IPS DF 6.9 (cell line): ENCODE data around the gene SOS2.

ENCODE experiments used
- DNase-seq: peaks from one replicate; pipeline ENCODE4 v3.0.0-alpha.2; 2013; ENCODE audit warnings: low read depth, low spot score
- H3K27ac ChIP-seq: one replicate; pipeline ENCODE4 v1.5.1; 2013; ENCODE audit warnings: low read length, control low read depth
- H3K27me3 ChIP-seq: 2 replicates; pipeline ENCODE4 v1.6.1; 2013; ENCODE audit warnings: mild to moderate bottlenecking, low read length; ENCODE audit not compliant: control insufficient read depth, insufficient read depth
- H3K36me3 ChIP-seq: 2 replicates; pipeline ENCODE4 v1.6.1; 2013; ENCODE audit warnings: low read length; ENCODE audit not compliant: control insufficient read depth, insufficient read depth
- H3K4me1 ChIP-seq: 2 replicates; pipeline ENCODE4 v1.6.1; 2013; ENCODE audit warnings: low read length; ENCODE audit not compliant: control insufficient read depth, insufficient read depth
- H3K4me3 ChIP-seq: 2 replicates; pipeline ENCODE4 v1.5.1; 2013; ENCODE audit warnings: mild to moderate bottlenecking, low read length
- H3K9me3 ChIP-seq: 2 replicates; pipeline ENCODE4 v1.6.1; 2013; ENCODE audit warnings: low read length, inconsistent platforms; ENCODE audit not compliant: control insufficient read depth, insufficient read depth
- WGBS: extraction: QIAGEN DNeasy Blood & Tissue Kit; methylation state at CpG from one replicate; pipeline ENCODE4 v1.1.7; 2013; ENCODE audit warnings: mixed read lengths, missing lambda C conversion rate; ENCODE audit not compliant: insufficient read length, insufficient coverage; 5-methylcytosine and 5-hydroxymethylcytosine counted together

SOS2 gene

DNA sequence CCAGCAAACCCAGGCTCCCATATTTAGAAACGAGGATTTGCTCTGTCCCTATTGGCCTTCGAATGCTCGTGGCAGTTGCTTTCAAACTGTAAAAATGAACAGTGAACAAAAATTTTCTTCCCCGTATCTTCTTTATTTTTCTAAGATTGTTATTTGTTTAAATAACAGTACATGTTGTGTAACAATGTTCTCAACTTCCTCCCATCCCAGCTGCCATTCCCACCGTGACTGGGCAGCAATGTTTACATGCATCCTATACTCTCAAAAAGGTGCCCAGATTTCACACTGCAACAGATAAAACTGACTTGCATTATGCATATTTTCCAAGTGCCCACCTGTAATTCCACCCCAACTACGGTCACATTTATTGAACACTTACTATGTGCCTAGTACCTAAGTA lies 127.8 kb downstream of the SOS2 start:
- Histone ChIP-seq H3K4me3 (no peak overlapping the region), H3K4me1 (no peaks in the 10 kb centered on the region), H3K36me3 (no peaks in the 10 kb centered on the region), H3K27ac (no peak overlapping the region), H3K27me3 (no peaks in the 10 kb centered on the region), H3K9me3 (no peaks in the 10 kb centered on the region)
- WGBS = no CpG with 5 or more reads among the region's 6 CpGs
- DNase-seq = no peak

DNA sequence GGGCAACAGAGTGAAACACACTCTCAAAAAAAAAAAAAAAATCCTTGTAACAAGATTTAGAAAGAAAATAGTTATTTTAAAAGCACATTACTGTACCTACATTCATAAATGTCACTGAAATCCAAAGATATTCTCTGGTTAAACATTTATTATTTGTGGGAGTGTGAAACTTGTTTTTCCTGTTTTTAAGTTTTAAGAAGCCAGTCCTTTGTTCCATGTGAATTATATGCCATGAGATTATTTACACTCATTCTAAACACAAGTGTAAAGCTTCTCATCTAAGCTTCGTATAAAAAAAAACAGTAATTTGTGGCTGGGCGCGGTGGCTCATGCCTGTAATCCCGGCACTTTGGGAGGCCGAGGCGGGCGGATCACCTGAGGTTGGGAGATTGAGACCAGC lies 130.0 kb downstream of the SOS2 start:
- no peaks in the 10 kb centered on the region for H3K4me1 ChIP-seq
- no peak for DNase-seq
- no peaks in the 10 kb centered on the region for H3K9me3 ChIP-seq
- no peaks in the 10 kb centered on the region for H3K27me3 ChIP-seq
- no peak overlapping the region for H3K4me3 ChIP-seq
- WGBS = no CpG with 5 or more reads among the region's 7 CpGs
- H3K36me3 ChIP-seq = no peaks in the 10 kb centered on the region
- H3K27ac ChIP-seq = no peak overlapping the region

DNA sequence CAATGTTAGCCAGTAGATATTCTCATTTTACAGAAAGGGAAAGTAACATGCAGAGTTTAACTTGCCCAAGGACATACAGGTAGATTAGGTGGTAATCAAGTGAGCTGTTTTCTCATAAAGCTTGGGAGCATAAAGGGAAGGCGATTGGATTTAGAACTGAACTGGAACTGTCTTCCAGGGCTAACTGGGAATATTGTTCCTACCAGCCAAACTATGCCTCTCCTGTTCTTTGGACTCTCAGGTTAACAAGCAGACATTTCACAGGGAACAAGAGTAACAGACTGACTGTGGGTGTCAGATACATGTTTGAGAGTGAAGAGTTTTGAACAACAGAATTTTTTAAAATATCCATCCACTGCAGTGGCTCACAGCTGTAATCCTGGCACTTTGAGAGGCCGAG lies 130.6 kb downstream of the SOS2 start:
- Histone ChIP-seq H3K4me3 (no peak overlapping the region), H3K27ac (no peak overlapping the region), H3K9me3 (no peaks in the 10 kb centered on the region), H3K36me3 (no peaks in the 10 kb centered on the region), H3K4me1 (no peaks in the 10 kb centered on the region), H3K27me3 (no peaks in the 10 kb centered on the region)
- DNase-seq = no peak
- WGBS = no CpG with 5 or more reads among the region's 2 CpGs

DNA sequence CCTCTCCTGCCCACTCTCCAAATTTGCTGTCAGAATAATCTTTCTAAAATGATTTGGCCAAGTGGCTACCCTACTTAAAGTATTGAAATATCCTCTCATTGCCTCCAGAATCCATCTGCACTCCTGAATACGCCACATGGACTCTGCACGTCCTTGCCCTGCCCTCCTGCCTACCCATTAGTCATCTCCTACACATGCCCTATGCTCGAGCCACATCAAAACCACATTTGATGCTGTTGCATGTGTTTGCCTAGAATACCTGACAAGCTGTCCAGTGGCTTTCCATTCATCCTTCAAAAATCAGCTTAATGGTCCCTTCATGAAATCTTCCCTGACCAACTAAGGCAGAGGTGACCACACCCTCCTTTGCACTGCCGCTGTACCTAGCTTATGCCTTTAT lies 132.0 kb downstream of the SOS2 start:
- H3K27me3 ChIP-seq = no peaks in the 10 kb centered on the region
- no peak overlapping the region for H3K27ac ChIP-seq
- no peaks in the 10 kb centered on the region for H3K4me1 ChIP-seq
- DNase-seq = no peak
- H3K4me3 ChIP-seq = no peak overlapping the region
- no peaks in the 10 kb centered on the region for H3K9me3 ChIP-seq
- no CpG with 5 or more reads among the region's 4 CpGs for WGBS
- H3K36me3 ChIP-seq = no peaks in the 10 kb centered on the region

DNA sequence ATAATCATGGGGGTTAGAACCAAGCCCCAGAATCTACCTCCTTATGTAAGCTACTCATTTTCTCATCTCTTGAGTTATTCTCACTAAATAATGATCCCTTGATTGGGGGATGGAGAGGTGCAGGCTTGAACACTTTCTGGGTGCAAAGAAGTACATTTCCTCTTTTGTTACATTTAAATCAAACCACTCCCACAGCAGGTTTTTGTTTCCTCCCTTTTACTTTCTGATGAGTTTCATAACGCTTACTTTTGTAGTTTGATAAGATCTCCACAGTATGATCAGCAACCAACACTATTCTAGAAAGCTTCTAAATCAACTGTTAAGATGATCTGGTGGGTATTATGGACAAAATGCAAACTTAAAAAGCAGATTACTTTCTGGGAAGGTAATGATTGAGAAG lies 135.5 kb downstream of the SOS2 start:
- no peak overlapping the region for H3K4me3 ChIP-seq
- H3K27ac ChIP-seq = no peak overlapping the region
- H3K9me3 ChIP-seq = no peaks in the 10 kb centered on the region
- no peaks in the 10 kb centered on the region for H3K27me3 ChIP-seq
- DNase-seq = no peak
- H3K4me1 ChIP-seq = no peaks in the 10 kb centered on the region
- WGBS = no CpG with 5 or more reads among the region's 1 CpG
- H3K36me3 ChIP-seq = no peaks in the 10 kb centered on the region

DNA sequence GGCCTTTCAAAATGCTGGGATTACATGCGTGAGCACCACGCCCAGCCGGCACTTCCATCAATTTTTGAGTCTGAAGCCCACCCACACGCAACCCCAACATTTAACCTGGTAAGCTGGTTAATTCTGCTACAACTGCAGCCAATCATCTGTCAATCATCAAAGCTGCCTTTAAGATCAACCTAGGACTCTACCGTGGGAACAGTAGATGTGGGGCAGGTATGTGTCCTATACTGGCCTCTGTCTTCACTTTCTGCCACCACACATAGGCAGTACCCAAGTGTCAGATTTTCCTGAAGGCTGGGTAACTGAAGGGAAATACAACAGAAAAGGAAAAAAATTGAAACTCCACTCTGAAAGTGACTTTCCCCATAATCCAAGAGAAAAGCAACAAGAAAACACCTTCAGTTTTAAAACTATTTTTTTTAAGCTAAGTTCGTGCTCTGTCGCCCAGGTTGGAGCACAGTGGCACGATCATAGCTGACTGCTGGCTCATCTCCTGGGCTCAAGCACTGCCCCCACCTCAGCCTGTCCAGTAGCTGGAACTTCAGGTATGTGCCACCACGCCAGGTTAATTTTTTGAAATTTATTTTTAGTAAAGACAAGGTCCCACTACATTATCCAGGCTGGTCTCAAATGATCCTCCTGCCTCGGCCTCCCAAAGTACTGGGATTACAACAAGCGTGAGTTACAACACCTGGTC lies 137.2 kb downstream of the SOS2 start:
- H3K9me3 ChIP-seq = no peaks in the 10 kb centered on the region
- no peaks in the 10 kb centered on the region; the same call in 1 of the 2 replicates for H3K4me1 ChIP-seq
- no peaks in the 10 kb centered on the region for H3K36me3 ChIP-seq
- no peak for DNase-seq
- no peak overlapping the region for H3K4me3 ChIP-seq
- no CpG with 5 or more reads among the region's 11 CpGs for WGBS
- no peak overlapping the region for H3K27ac ChIP-seq
- H3K27me3 ChIP-seq = no peaks in the 10 kb centered on the region

DNA sequence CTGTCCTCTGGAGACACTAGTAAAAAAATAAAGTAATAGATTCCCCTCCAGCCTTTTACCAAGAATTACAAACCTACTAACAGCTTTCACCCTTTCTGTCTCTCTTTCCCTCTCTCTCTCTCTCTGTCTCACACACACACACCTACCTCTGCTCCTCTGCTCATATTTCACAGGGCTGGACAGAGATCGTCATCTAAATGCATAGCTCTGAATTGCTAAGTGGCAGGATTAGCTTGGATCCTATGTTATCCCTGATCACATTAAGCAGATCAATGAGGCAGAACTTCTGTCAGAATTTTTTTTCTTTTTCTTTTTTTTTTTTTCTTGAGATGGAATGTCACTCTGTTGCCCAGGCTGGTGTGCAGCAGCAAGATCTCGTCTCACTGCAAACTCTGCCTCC lies 137.9 kb downstream of the SOS2 start:
- Histone ChIP-seq H3K9me3 (no peaks in the 10 kb centered on the region), H3K27ac (no peak overlapping the region), H3K27me3 (no peaks in the 10 kb centered on the region), H3K36me3 (no peaks in the 10 kb centered on the region), H3K4me3 (no peak overlapping the region), H3K4me1 (no peaks in the 10 kb centered on the region; the same call in 1 of the 2 replicates)
- WGBS = no CpG with 5 or more reads among the region's 2 CpGs
- DNase-seq = no peak

DNA sequence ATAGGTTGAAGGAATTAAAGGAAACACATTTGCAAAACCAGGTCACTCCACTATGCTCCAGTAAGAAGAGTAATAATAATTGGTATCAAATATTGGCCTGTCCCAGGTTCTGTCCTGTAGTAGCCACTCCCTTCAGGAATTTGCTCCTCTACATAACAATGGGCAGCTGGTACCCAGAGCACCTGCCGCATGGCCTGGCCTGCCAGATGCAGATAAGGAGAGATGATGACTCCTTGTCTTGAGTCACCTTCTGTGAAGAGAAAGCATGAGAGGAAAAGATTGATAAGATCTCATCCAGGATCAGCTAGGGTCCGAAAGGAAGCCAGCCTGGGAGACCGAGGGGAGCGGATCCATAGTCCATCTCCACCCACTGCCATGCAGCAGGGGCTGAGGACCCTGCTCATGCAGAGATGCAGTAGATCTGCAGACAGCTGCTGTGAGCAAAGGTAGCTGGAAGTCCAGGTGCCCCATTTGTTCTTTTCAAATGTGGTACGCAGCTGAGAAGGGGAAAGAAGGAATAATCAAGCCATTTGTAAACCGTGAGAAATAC lies 139.3 kb downstream of the SOS2 start:
- no peak overlapping the region for H3K4me3 ChIP-seq
- no peaks in the 10 kb centered on the region; the same call in 1 of the 2 replicates for H3K4me1 ChIP-seq
- WGBS = no CpG with 5 or more reads among the region's 6 CpGs
- no peaks in the 10 kb centered on the region for H3K9me3 ChIP-seq
- H3K27me3 ChIP-seq = no peaks in the 10 kb centered on the region
- H3K36me3 ChIP-seq = no peaks in the 10 kb centered on the region
- no peak overlapping the region for H3K27ac ChIP-seq
- no peak for DNase-seq

DNA sequence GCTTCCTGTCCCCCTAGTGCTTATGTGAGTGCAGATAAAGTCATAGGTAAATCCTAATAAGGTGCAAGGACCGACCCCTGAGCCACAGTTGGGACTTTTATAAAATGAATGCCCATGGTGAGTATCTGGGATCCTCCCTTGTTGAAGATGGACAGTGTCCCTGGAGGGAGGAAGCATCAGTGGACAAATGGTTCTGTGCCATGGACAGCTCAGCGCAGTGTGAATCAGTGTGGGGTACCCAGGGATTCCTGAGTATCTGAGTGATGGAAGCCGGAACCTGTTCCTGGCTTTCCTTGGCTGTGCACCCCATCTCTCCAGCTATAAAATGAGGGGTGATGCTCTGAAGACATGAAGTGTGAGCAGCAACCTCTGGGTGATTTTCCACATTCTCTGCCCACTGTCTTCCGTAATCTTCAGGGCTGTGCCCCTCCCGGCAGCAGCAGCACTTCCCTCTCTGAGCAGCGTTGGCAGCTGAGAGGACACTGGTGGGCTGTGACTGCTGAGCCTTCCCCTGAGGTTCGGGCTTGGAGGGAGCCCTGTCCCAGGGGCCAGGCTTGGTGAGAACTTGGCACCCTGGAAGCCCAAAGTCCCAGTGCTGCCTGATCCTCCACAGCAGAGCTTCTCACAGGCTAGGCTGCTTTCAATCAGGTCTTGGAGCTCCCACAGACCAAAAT lies 140.0 kb downstream of the SOS2 start:
- Histone ChIP-seq H3K27ac (no peak overlapping the region), H3K4me1 (no peaks in the 10 kb centered on the region; the same call in 1 of the 2 replicates), H3K4me3 (no peak overlapping the region), H3K36me3 (no peaks in the 10 kb centered on the region), H3K27me3 (no peaks in the 10 kb centered on the region), H3K9me3 (no peaks in the 10 kb centered on the region)
- no CpG with 5 or more reads among the region's 7 CpGs for WGBS
- DNase-seq = no peak

DNA sequence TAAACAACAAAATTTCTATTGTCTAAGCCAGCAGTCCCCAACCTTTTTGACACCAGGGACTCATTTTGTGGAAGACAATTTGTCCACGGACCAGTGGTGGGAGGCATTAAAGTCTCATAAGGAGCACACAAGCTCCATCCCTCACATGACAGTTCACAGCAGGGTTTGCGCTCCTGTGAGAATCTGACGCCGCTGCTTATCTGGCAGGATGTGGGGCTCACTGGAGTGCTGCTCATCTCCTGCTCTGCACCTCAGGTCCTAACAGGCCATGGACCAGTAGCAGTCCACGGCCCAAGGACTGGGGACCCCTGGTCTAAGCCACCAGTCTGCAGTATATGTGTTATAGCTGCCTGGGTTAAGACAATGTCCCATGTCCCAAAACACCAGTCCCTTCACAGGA lies 142.2 kb downstream of the SOS2 start:
- Histone ChIP-seq H3K27ac (no peak overlapping the region), H3K36me3 (no peaks in the 10 kb centered on the region), H3K27me3 (no peaks in the 10 kb centered on the region), H3K9me3 (no peaks in the 10 kb centered on the region), H3K4me3 (no peak overlapping the region), H3K4me1 (no peaks in the 10 kb centered on the region; the same call in 1 of the 2 replicates)
- no CpG with 5 or more reads among the region's 5 CpGs for WGBS
- DNase-seq = no peak
